Medulla oblongata (tissue), 1 donor: ENCODE results near the gene RALGPS2.

Experiments used
- DNase-seq: peaks from one replicate; pipeline ENCODE4 v3.0.0-alpha.2; 2015; ENCODE audit errors: extremely low spot score

Gene RALGPS2

DNA sequence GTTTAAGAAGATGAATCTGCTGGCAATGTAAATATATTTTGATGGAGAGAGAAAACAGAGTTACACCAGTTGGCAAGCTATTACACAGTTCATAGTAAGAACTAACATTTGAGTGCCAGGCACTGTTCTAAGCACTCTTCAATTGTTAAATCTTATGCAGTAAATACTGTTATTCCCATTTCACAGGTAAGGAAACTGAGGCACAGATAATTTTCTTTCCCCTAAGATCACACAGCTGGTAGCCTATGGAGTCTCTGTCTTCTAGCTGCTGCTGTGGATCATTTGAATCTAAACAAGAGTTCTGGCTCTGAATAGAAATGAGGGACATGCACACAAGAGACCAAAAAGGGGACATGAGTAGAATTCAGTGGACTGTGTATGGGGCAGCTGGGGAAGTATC, 137.8 kb downstream of the RALGPS2 start:
- DNase-seq, result no peak

DNA sequence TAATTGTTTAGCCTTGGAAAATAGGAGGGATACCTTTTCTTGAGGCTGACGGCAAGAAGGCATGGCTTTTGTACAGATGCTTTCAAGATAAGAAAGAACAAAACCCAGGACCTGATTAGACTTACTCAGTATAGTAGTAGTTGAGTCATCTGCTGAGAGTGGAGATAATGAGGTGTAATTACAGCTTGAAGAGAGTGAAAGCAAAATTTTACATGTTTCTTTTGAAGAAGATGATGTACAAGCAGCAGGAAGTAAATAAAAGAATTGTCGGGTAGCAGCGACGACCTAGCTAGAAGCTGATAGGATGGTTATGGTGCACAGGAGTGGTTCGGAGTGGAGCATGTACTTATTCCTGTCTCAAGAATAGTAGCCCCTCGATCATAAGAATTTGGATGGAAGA, 139.3 kb downstream of the RALGPS2 start:
- no peak for DNase-seq

- DNase-seq, result no peak
Measured at GRCh38 chr1:178867670-178868069, 142.6 kb downstream of the RALGPS2 start.

GRCh38 chr1:178868706-178869105, 143.7 kb downstream of the RALGPS2 start:
- no peak for DNase-seq

GRCh38 chr1:178869119-178869697, 144.2 kb downstream of the RALGPS2 start:
- DNase-seq, result no peak

DNA sequence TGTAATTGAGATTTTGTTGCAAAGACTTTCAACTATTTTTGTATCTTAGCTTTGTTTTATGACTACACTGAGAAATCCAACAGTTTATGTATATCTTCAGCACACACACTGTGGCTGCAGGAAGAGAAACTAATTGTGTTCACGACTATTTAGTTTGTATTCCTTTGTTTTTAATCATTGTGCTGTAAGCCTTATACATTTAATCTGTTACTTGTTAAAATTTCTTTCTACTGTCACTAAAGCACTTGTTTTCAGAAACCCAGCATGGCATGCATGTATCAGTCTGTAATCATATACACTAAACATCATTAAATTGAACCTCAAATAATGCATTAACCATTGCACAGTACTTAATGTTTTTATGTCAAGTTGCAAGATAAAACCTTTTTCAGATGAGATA, 145.2 kb downstream of the RALGPS2 start:
- no peak for DNase-seq

GRCh38 chr1:178870944-178871343, 145.9 kb downstream of the RALGPS2 start, which contains the start of gene ANGPTL1:
ANGPTL1 (minus strand) TSS chr1:178871077; CDS start chr1:178865776, 5,301 bp downstream.
- DNase-seq, result no peak

- no peak for DNase-seq
Measured at GRCh38 chr1:178871551-178872320, 146.7 kb downstream of the RALGPS2 start.

DNA sequence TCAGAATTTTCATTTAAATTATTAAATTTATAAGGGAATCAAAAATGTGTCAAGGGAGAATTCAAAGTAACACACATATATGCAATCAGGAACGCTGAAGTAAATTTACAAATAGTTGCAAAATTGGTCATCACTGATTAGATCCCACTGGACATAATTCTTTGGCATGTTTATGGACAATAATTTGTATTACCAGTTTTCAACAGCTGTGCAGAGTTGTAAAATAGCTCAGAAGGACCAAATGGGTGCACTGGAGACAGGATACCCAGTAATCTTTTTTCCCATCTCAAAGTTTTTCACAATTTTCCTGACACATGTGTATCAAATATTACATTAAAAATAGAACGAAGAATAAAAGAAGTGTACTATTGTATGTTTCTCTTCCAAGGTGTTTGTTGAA, 149.9 kb downstream of the RALGPS2 start:
- DNase-seq, result no peak

GRCh38 chr1:178875936-178876335, 150.9 kb downstream of the RALGPS2 start:
- DNase-seq, result no peak

DNA sequence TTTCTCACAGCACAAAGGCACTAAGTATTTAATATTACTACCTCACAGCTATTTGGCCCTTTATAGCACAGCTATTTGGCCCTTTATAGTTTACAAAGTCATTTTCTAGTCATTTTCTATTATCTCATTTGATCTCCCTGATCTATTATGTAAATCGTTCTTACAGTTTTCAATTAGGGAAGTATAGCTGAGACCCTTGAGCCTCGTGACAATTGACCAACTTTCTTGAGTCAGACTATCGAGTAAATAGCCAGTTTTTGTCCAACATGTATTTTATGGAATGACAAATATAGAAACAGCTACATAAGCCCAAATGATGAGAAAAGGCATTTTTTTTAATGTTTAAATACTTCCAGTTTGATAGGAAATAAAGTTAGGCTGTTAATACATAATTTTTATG, 152.9 kb downstream of the RALGPS2 start:
- DNase-seq, result no peak

GRCh38 chr1:178881950-178882349, 156.9 kb downstream of the RALGPS2 start:
- DNase-seq, result no peak

DNA sequence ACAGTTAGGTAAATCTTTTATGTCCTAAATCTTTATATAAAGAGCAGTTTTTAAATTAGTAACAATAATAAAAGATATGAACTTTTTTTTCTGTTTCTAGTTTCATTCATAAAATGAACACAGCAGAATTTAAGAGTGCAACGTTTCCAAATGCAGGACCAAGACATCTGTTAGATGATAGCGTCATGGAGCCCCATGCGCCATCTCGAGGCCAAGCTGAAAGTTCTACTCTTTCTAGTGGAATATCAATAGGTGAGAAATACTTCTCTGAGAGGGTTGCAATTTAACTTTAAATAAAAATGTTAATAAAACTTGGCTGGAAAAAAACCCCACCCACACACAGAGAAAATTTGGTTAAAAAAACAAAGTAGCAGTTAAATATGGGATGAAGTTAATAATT, 160.8 kb downstream of the RALGPS2 start:
- DNase-seq, result no peak

DNA sequence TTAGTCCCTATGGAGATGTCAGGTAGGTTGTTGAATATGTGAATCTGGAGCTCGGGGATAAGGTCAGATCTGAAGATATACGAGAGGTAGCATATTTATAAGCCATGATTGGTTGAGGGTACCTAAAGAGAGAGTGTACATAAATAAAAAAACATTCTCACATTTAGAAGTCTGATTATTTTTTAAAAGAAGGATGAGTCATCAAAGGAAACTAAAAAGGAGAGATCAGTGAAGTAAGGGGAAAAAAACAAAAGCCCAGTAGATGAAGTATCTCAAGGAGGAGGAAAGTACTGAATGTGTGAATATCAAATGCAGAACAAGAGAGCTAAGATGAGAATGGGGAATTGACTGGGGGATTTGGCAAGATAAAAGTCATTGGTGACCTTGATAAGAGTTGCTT, 161.5 kb downstream of the RALGPS2 start:
- no peak for DNase-seq

GRCh38 chr1:178895928-178896327, 170.9 kb downstream of the RALGPS2 start:
- no peak for DNase-seq

- no peak for DNase-seq
Measured at GRCh38 chr1:178898401-178898800, 173.4 kb downstream of the RALGPS2 start.

DNA sequence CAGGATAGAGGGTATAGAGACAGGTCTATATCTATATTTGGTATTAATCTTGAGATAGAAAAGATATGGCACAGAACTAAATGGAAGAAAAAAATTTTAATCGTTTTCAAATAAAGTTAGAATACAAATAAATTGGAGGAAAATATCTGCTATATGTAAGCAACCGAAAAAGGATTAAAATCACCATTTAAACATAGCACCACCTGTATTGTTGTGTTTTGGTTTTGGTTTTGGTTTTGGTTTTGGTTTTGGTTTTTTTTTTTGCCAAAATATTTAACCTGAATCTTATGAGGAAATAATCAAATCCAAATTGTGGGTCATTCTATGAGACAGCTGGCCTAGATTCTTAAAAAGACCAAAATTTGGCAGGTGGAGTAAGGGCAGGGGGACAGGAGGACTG, 174.4 kb downstream of the RALGPS2 start:
- no peak for DNase-seq

DNA sequence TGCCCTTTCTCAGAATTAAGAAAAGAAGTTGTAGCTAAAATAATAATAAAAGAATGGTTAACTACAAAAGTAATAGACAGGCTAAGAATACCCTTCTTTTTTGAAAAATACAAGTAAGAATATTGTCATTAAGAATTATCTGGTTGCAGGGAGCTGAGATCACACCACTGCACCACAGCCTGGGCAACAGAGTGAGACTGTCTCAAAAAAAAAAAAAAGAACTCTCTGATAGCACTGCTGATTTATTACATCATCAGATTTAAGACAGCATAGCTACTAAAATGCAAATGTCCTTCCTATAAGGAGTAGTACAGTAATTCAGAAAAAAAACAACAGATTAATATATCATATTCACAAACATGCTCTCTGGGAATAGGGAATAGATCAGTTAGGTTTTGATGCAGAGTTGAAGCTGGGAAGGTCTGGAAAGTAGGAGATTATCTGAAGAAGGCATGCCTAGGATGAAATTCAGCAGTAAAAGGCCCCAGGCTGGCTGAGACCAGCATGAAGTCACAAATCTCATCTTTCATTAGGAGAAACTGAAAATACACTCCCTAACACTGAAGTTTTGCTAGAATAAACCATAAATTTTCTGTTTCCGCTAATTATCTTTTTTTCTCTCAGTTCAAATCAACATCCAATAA, 176.6 kb downstream of the RALGPS2 start:
- no peak for DNase-seq

DNA sequence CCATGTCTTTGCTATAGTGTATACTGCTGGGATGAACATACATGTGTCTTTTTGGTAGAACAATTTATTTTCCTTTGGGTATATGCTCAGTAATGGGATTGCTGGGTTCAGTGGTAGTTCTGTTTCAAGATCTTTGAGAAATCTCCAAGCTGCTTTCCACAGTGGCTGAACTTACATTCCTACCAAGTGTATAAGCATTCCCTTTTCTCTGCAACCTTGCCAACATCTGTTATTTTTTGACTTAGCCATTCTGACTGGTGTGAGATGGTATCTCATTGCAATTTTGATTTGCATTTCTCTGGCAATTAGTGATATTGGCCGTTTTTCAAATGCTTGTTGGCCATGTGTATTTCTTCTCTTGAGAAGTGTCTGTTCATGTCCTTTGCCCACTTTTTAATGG, 183.3 kb downstream of the RALGPS2 start:
- DNase-seq, result no peak

- DNase-seq, result no peak
Measured at GRCh38 chr1:178910023-178910422, 185.0 kb downstream of the RALGPS2 start.

GRCh38 chr1:178912597-178912996, 187.6 kb downstream of the RALGPS2 start:
- DNase-seq, result no peak

DNA sequence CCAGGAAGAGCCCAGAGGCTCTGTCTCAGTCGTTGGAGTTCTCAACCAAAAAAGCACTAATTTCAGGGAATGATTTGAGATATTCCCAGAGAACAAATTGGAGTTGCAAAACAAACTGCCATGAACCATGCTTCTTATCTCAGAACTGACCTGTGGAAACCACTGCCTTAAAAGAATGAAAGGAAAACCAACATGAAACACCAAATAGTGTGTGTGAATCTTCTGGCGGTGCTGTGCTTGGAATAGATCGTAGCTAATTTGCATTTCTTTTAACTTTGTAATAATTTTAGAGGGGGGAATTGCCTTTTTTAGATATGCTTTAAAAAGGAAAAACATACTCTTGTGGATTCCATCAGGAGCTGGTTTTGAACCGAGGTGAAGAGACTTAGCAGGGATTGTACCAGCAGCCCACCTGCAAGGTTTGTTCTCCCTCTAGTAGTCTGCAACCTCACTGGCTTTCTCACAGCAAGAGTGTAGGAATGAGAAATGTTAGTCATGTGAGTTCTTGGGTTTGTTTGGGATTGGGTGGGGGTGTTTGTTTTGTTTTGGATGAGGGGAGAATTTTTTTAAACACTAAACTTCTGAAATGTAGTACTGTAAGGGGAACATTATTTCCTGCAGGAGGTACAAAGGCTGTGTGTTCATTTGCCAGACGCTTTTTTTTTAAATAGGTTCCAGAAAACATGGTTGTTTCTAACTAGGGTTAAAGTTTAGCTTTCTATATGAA, 191.6 kb downstream of the RALGPS2 start:
- no peak for DNase-seq
